HG02973 (cell line): ENCODE results near the gene SPRR2G.
"Not testable (repeated sequence)": the region's sequence is repeated elsewhere in the genome, so short reads cannot be mapped to it uniquely, and the experiment has no call there.

Source experiments
- ATAC-seq: cut with Tn5 transposase; IDR thresholded peaks from one replicate; pipeline ENCODE4 v1.9.1; 2021; ENCODE audit warnings: moderate library complexity; ENCODE audit not compliant: unreplicated experiment

Gene SPRR2G

DNA sequence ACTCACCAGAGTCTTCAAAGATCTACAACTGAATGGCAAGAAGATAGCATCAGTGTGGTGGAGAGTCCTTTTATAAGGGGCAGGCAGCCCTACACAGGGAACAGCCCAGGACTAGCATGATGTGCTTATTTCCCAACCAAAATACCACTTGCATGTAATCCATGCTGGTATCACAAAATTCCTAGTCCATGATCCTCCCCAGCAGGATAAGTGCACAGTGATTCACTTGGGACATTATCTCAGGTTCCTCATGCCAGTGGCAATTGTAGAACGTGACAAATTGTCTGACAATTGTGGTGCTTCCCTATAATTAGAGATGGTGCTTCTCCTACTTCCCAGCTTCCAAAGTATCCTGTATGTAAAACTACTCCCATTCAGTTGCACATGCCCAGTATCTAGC is at the start of gene SPRR2G:
SPRR2G (minus strand) TSS at position 45 of the 400 bp plus-strand sequence. CDS start 780 bp downstream, outside the sequence.
- ATAC-seq: no peak

DNA sequence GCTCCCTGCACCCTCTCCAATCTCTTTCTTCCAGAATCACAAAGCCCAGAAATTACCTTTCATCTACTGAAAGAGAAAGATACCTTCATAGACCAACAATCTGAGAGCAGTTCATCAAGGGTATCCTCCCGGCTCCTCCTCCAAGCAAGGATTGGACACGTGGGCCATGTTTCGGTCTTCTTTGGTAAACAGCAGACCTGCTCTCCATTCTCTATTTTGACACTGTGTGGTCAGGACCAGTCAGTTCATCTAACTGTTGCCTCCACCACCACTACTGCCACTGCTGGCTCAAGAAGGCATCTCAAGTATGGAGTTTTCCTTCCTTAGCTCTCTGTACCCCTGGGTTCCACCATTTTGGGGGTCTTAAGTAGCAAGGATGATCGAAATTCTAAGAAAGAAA is 44.5 kb upstream of the SPRR2G start:
- no peak for ATAC-seq

DNA sequence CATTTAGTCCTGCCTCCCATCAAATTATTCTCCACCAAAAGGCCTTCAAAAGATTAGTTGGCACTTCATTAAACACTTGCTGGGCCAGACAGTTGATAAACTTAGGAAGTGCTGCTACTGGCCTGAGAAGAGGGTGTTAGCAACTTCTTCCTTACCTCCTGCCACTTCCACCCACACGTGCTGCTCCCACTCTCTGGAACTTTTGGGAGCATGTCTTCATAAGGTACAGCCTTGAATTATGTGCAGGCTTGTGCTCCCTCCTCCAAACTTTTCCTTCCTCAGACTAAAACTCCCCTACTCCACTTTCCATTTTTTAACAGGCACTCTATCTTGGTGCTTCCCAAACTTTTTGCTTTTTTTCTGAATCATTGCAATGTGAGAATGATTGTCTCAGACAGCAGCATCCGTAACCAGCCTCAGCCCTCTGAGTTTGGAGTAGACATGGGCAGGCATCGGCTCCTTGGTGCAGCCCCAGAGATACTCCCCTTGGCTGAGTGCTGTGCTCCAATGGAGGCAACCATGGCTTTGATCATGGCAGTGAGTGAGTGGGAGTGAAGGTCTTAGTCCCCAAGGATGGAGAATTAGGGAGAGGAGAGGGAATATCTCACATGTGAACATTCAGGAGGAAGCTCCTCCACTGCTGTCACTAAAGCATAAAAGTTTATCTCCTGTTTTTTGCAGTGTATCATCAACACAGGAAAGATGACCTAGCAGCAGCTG is 43.8 kb upstream of the SPRR2G start:
- ATAC-seq: no peak

DNA sequence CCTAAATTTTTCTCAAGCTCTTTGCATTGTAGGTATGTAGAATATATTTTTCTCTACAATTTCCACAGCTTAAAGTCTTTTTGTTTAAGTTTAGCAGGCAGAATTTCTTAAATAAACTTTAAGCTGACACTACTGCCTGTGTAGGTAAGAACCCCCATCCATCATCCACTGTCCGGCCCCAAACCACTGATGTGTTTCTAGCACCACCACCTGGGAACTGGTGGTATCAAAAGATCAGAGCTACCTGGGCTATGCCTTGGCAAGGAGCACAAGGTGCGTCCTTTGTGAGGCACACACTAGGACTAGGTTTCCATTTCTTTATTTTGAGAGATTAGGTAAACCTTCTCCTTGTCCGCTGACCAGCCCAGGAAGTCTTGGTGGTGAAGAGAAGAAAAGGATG is 42.0 kb upstream of the SPRR2G start:
- no peak for ATAC-seq

DNA sequence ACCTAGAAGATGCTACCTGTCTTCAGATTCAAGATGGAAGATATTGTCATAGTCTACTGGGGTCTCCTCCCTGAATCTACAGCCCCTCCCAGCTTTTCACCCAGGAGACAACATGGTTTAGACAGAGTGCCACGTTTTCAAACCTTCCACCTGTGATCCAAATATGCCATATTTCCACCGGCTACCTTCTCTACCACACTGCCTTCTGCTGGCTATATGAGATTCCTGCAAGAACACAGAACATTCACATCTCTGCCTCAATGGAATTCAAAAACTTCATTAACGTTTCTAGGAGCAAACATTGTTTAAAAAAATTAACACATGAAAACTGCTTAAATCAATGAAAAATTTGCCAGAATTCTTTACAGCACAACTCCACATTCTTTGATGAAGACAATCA is 39.7 kb upstream of the SPRR2G start:
- ATAC-seq: no peak

DNA sequence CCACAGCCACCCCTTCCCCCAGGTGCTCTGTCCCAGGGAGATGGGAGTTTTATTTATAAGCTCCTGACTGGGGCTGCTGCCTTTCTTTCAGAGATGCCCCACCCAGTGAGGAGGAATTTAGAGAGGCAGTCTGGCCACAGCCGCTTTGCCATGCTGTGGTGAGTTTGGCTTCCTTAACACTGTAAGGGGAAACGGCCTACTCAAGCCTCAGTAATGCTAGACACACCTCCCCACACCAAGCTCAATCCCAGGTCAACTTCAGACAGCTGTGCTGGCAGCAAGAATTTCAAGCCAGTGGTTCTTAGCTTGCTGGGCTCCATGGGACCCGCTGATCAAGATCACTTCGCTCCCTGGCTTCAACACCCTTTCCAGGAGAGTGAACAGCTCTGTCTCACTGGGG is 37.6 kb upstream of the SPRR2G start:
- ATAC-seq: not testable (repeated sequence)

DNA sequence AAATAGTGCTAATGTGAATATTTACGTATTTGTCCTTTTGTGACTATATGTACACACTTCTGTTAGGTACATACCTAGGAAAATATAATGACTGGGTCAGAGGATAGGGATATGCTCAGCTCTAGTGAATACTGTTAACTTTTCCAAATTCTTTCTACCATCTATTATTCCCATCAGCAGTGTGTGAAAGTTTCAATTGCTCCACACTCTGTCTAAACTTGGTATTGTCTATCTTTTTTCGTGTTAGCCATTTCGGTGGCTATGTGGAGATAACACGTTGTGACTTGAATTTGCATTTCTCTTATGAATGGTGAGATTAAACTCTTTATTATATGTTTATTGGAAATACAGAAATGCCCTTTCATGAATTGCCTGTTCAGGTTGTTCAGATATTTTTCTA is 29.9 kb upstream of the SPRR2G start:
- ATAC-seq: no peak

DNA sequence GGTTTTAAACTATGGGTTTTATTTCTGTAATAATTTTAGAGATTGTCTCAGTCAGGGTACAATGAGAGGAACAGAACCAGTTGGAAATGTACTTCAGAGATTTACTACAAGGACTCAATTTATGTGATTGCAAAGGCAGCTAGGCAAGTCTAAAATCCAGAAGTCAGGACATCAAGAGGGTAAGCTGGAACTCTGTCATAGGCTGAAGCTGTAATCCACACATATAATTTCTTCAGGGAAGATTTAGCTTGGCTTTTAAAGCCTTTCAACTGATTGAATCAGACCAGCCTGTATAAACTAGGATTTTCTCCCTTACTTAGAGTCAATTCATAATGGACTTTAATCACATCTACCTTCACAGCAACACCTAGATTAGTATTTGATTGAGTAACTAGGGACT is 28.2 kb upstream of the SPRR2G start:
- ATAC-seq: no peak

DNA sequence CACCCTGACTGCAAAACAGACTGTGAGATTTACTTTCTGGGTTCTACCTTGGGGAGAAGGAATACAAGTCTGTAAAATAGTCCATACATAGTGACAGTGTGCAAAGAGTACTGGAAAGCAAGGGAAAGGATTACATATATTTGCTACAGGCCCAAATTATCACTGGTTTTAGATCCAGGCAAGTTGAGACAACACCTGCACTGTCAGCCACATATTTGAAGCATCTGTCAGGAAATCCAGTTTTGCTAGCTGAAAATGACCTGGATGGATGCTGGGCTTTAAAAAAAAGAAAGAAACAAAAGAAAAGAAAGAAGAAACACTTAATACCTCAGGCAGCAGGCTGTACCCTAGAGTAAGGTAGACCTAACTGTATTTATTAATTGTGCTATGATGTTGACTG is 23.9 kb upstream of the SPRR2G start:
- no peak for ATAC-seq

DNA sequence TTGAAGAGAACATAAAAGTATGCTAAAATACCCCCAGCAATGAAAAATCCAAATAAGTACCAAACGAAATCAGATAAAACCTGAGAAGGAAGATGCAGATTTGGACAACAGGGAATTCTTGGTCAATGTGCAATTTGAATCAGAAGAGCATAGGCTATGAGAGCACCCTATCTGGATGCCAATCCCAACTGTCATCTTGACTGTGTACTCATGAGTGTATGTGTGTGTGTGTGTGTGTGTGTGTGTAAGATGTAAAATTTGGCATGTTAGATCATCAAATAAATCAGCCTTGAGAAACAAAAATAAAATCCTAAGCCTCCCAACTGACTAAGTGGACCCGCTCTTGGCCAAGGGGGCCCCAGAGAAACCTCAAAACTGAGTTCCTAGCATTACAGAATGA is 18.0 kb upstream of the SPRR2G start:
- ATAC-seq: no peak

DNA sequence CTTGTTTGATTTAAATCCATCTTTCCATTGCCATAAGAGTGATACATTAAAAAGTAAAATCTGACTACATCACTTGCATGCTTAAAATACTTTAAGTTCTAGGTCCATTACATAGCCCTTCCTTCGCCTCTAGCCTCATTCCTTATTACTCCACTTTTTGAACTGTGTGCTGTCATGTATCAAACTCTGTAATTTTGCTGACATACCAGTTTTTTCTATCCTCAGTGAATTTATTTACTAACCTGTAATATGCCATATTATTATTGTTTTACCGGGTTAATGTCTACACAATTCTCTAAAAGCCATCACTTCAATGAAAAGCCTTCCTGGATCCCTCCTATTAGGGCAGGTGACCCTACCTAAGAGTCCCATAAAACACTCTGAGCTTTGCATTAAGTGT is 4.9 kb upstream of the SPRR2G start:
- no peak for ATAC-seq

DNA sequence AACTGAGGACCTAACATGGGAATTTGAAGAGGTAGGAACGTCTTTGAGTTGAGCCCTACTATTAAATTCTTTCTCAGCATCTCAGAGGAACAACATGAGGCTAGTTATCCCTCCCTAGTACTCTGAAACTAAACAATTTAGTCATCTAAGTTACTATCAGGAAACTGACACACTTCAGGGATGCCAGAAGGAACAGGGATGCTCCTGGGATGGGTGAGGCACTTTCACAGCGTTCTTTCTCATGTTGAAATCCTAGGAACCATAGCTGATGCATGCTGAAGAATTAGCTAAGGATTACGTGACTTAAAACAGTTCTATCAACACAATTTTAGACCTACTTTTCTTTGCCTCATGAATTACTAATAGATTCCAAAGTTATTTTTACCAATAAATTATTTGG is 1.8 kb upstream of the SPRR2G start:
- no peak for ATAC-seq

DNA sequence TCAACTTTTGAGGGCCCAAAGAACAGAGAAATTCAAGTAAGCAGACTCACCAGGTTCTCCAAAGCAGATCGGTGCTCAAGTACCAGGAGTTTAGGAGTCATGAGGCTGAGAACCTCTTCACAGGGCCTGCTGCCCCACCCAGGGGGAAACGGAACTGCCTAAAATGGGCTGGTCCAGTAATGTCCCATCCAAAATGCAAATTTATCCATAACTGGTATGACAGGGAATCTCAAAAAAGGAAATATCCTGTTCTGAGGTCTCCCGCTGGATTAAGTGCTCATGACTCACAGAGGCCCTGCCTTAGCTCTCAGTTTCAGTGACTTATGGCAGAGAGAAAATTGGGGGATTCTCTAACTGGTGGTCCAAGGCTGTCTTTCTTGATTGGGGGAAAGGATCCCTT is 9.3 kb downstream of the SPRR2G start:
- no peak for ATAC-seq

DNA sequence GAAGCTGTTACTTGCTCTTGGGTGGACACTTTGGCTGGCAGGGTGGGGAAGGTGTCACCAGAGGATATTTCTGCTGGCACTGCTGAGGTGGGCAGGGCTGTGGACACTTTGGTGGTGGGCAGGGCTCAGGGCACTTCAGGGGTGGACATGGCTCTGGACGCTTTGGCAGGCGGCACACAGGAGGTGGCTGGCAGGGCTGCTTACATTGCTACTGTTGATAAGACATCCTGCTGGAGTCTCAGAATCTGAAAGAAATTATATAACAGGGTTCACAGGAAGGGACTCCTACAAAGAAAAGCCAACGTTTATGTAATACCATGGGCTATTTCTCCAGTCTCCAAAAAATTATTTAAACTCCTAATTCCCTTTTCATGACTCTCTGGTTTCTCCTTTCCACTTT is 10.2 kb downstream of the SPRR2G start:
- ATAC-seq: no peak

DNA sequence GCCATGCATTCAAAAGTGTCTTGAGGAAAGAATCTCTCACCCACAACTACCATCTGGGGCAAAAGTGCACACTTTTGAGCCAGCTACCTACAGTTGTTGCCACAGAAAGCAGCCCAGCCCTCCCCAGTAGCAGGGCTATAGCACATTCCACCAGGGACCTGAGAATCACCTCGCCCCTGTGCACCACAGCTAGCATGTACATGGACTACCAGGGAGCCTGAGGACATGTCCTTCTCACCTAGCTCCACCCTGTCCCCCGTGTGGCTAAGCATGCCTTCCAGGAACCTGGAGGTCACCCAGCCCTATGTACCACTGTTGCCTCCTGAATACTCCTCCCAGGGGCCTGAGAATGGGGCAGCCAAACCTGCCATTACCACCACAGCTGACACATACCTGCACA is 16.9 kb downstream of the SPRR2G start:
- ATAC-seq: no peak

DNA sequence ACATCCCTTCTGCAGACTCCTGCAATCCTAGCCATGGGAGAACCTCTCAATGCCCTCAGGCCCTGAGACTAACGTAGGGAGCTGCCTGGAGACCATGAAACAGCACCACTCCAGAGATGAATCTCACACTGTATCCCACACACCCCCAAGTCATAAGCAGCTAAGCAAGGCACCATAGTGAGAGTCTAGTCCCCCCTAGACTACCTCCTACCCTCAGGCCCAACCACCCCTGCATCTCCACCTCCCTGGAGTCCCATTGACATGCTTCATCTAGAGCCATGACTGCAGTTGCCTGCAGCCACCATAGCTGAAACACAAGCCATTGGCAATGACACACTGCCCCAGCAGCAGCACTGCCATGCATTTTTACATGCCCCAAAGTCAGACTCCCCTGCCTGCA is 17.4 kb downstream of the SPRR2G start:
- no peak for ATAC-seq

DNA sequence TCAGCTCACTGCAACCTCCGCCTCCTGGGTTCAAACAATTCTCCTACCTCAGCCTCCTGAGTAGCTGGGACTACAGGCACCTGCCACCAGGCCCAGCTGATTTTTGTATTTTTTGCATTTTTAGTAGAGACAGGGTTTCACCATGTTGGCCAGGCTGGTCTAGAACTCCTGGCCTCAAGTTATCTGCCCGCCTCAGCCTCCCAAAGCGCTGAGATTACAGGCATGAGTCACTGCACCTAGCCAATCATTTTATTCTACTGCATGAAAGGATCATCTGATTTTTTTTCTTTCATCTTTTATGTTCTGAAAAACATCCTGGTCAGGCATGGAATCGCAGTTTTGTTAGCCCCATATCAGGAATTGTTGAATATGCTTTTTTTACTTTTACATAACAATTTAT is 22.0 kb downstream of the SPRR2G start:
- ATAC-seq: not testable (repeated sequence)

DNA sequence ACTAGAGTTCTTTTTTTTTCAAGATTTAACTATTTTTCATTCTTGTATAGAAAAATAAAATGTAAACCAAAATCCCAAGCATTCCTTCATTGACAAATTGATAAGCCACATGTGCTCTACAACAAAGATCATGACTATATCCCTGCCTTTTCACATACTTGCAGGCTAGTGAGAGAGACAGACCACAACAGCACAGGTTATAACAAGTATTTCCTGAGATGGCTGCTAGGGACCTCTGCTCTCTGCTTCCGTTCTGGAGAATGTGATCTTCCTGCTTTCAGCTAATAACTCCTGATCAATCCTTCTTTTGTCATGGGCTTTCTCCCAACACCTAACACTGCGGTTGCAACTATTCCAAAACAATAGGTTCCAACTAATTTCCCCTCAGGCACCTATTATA is 23.4 kb downstream of the SPRR2G start:
- no peak for ATAC-seq

DNA sequence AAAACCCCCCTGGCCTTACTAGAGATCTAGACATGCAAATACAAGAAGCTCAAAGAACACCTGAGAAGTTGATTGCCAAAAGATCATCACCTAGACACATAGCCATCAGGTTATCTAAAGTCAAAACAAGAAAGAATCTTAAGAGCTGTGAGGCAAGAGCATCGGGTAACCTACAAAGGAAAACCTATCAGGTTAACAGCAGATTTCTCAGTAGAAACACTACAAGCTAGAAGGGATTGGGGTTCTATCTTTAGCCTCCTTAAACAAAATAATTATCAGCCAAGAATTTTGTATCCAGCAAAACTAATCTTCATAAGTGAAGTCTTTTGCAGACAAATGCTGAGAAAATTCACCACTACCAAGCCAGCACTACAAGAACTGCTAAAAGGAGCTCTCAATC is 25.2 kb downstream of the SPRR2G start:
- ATAC-seq: no peak

DNA sequence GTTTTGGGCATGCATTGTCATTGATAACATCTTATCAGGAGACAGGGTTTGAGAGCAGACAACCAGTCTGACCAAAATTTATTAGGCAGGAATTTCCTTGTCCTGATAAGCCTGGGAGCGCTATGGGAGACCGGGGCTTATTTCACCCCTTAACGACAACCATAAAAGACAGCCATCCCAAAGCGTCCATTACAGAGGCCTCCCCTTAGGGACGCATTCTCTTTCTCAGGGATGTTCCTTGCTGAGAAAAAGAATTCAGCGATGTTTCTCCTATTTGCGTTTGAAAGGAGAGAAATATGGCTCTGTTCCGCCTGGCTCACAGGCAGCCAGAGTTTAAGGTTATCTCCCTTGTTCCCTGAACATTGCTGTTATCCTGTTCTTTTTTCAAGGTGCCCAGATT is 26.9 kb downstream of the SPRR2G start:
- not testable (repeated sequence) for ATAC-seq

DNA sequence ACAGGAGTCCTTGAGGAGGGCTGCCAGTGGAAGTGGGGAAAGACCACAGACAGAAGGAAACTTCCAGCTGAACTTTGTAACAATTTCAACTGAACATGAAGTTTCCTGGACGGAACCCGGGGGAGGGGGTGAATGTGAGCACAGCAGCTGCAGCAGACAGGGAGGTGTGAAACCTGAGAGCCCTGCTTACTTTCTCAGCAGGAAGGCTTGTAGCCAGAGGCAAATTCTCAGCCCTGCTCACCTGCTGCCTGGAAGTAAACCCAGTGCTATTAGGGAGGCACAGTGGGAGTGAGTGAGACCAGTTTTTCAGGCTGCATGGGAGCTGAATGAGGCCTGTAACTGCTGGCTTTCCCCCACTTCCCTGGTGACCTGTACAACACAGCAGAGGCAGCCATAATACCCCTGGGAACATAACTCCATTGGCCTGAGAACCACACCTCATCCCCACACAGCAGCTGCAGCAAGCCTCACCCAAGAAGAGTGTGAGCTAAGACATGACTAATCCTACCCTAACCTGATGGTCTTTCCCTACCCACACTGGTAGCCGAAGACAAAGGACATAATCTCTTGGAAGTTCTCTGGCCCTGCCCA is 27.8 kb downstream of the SPRR2G start:
- ATAC-seq: no peak

DNA sequence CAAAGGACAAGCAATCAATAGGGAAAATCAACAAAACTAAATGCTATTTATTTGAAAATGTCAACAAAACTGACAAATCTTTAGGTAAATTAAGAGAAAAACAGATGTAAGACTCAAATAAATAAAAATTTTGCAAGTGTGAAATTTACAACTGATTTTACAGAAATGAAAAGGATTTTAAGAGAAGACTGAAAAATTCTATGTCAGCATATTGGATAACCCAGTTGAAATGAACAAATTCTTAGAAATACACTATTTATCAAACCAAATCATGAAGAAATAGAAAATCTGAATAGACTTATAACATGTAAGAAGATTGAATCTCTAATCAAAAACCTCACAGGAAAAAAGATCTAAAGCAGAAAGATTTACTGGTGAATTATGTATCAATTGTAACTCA is 29.7 kb downstream of the SPRR2G start:
- ATAC-seq: no peak

DNA sequence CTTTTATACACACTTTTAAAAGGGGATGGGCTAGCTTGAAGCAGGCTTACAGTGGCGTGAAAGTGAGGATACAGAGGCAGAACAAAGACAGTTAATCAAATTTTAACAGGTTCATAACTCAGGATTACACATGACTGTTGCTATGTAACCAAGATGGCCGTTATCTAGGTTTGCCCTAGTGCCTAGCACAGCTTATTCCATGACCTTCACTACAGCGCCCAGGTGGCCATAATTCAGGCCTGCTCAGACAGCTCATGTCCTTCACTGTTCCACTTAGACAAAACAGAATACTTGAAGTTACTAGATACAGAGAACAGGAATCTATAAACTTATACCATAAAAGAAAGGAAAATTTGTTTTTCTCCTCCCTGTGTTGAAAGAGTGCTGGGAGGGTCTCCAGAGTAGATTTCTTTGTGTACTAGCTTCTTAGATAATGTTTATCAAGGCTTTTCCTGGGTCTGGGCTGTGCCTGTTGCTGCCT is 31.2 kb downstream of the SPRR2G start:
- ATAC-seq: no peak
